HFF-Myc (cell line): ENCODE data around the gene PPP1R1C.
A peak's percentile ranks its signal among the peaks of the same experiment; 100 is the strongest.

ENCODE experiments used
- DNase-seq: peaks from one replicate; pipeline ENCODE4 v3.0.0-alpha.2; 2011; ENCODE audit warnings: low read depth; ENCODE audit errors: extremely low read depth
- H3K4me3 ChIP-seq: replicated peaks from 2 replicates; pipeline ENCODE4 v1.5.1; 2011; ENCODE audit warnings: low read depth, mild to moderate bottlenecking, control low read depth, low read length
- CTCF ChIP-seq: IDR thresholded peaks from 2 replicates; pipeline ENCODE4 v1.5.1; 2012; ENCODE audit warnings: mild to moderate bottlenecking, low read depth, low read length, control low read depth; ENCODE audit errors: missing control alignments

Gene PPP1R1C

DNA sequence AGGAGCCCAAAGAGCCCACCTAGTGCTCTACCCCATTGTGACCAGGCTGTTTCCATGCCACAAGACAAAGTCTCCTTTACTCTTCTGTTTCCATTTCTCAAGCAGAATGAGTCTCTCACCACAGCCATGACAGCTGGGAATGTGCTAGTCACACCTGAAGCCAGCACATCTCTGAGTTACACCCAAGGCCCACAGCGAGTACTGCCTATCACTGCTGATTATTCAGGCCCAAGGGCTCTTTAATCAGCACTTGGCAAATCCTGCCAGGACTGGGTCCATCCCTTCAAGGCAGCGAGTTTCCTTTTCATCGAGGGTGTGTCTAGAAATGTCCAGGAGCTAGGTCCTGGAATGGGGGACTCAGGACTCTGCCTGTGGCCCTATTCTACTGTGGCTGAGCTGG lies 14.6 kb upstream of the PPP1R1C start:
- no peak for TF ChIP-seq CTCF
- no peak for DNase-seq
- H3K4me3 ChIP-seq = no peak overlapping the region

GRCh38 chr2:181972431-181973170 lies 13.1 kb upstream of the PPP1R1C start:
- DNase-seq = no peak
- TF ChIP-seq CTCF = no peak
- no peak overlapping the region for H3K4me3 ChIP-seq

DNA sequence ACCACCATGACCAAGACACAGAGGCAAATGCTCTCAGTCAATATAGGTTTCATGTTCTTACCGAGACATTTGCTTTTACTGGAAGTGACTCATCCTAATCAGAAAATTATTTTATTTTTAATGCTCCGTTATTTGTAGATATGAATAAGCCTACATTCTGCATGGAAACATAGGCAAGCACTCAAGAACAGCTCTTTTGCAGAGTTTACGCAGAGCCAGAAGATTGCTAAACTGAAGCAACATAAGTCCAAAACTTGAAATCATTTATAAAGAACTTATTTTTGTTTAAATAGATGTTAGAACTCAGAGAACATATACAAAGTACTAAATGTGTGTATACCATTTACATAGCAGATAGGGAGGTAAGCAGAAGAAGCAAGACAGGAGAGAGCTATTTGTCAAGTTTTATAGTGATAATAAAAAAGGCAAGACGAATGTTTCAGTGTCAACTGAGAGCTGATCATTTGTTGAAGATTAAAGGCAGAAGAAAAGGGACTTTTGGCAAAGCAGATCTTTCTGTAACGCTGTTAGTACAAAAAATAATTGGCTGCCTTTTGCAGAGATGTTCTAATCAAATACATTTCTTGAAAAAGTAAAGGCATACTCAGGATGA lies 12.4 kb upstream of the PPP1R1C start:
- no peak for TF ChIP-seq CTCF
- no peak overlapping the region for H3K4me3 ChIP-seq
- DNase-seq = no peak

DNA sequence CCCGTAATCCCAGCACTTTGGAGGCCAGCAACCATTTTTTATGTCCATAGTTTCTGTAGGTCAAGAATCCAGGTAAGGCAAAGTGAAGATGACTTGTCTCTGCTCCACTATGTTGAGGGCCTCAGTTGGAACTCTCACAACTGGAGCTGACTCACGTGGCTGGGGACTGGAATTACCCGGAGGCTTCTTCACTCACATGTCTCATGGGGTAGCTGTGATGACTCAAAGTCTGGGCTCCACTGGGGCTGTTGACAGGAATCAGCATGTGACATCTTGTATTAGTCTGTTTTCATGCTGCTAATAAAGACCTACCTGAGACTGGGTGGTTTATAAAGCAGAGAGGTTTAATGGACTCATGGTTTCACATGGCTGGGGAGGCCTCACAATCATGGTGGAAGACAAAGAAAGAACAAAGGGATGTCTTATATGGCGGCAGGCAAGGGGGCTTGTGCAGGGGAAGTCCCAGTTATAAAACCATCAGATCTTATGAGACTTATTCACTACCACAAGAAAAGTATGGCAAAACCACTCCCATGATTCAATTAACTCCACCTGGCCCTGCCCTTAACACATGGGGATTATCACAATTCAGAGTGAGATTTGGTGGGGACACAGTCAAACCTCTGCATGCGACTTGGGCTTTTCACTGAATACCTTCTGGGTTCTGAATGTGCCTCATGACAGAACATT lies 7.8 kb upstream of the PPP1R1C start:
- DNase-seq = no peak
- H3K4me3 ChIP-seq = no peak overlapping the region
- no peak for TF ChIP-seq CTCF

DNA sequence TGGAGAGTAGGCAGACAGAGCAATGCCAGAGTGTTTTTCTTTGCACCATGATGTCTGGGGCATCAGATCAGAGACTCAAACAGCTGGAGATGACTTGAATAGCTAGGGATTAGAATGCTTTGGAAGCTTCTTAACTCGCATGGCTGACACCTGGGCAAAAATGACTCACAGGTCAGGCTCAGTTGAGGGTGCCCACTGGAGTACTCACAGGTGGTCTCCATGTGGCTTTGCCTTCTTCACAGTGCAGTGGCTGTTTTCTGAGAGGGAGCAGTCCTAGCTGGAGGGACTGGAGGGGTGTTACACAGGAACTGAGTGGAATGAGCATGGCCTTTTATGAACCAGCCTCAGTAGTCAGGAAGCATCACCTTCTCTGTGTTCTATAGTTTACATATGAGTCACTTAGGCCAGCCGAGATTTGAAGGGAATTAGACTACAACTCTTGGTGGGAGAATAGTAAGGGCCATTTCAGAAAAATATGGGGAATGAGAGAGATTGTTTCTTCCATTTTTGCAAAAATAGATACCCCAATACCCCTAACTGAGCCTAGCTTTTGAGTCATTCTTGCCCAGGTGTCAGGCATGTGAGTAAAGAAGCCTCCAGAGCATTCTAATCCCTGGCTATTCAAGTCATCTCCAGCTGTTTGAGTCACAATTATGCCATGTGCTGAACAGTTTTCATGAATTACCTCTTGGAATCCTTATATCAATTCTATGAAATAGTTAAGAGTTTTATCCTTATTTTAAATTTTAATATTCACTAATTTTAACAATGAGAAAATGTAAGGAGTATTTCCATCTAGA lies 7.1 kb upstream of the PPP1R1C start:
- DNase-seq = peak; percentile 96
- no peak overlapping the region for H3K4me3 ChIP-seq
- no peak for TF ChIP-seq CTCF

DNA sequence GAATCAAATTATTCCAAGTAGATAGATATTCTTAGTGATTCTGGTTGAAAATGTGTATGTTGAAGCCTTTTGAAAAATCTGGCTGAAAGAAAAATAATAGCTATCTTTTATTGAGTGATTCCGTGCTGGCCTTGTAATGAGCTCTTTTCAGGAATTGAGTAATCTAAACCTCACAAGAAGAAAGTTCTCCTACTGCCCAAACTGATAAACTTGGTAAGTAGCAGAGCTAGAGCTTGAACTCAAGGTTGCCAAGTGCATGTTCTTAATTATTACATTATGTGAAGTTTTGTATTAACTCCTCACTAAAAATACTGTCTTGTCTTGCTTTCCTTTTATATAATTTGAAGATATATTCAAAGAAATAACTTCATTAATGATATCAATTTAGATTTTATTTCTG lies 1.6 kb upstream of the PPP1R1C start:
- no peak for DNase-seq
- TF ChIP-seq CTCF = no peak
- H3K4me3 ChIP-seq = no peak overlapping the region
